GM19035 (cell line): ENCODE results near the gene RRBP1.

ENCODE experiments used
- ATAC-seq: cut with Tn5 transposase; IDR thresholded peaks from one replicate; pipeline ENCODE4 v1.9.1; 2021; ENCODE audit not compliant: unreplicated experiment

The RRBP1 gene

GRCh38 chr20:17584689-17585088 lies 97.4 kb downstream of the RRBP1 start:
- no peak for ATAC-seq

DNA sequence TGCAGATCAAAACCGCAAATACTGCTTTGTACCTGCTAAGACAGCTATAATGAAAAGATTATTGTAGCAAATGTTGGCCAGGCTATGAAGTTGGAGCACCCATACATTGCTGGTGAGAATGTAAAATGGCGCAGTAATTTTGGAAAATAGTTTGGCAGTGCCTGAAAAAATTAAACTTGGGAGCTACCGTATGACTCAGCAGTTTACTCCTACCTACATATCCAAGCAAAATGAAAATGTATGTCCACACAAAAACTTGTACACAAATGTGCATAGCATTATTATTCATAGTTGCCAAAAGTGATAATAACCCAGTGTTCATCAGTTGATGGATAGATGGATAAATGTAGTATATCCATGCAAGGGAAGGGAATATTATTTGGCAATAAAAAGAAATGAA lies 98.9 kb downstream of the RRBP1 start:
- ATAC-seq = no peak

- ATAC-seq = no peak
These were observed 101.1 kb downstream of the RRBP1 start for GRCh38 chr20:17580895-17581294.

- ATAC-seq = no peak
These were observed 102.5 kb downstream of the RRBP1 start for GRCh38 chr20:17579369-17580039.

DNA sequence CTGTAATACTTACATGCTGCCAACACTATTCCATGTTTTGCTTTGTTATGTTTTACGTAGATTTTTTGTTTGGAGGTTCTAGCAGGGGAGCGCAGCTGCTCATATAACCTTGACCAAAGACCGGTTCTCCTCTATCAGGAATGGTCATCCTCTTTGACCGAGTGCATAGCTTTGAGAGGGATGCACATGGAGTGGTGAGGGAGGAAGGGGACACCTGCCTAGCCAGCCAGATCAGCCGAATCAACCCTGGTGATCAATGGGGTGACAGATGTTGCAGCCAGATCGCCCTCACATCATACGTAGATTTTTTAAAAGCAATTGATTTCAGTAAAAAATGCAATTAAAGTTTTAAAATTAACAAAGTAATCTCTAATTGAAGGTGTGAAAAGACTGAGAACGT lies 105.8 kb downstream of the RRBP1 start:
- ATAC-seq = no peak

DNA sequence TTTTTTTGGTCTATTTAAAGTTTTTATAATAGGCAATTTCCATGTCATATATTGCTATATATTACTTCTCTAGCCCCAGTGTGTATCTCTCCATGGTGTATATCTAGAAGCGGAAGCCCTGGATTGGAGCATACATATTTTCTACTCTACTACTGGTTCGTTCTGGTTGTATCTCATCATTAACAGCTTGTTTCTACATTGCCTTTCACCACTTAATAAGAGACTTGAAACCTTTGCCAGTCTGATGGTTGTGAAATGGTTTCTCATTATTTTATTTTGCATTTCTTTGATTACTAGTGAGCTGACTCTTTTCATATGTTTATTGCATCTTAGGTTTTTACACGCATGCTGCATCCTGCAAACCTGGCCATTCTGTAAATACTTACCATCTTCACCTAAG lies 108.6 kb downstream of the RRBP1 start:
- no peak for ATAC-seq

GRCh38 chr20:17572034-17572638 lies 109.9 kb downstream of the RRBP1 start:
- no peak for ATAC-seq

GRCh38 chr20:17571153-17571527 lies 110.9 kb downstream of the RRBP1 start:
- ATAC-seq = peak; percentile 24

- peak; percentile 43 for ATAC-seq
These were observed 111.5 kb downstream of the RRBP1 start for GRCh38 chr20:17570347-17571152.

- ATAC-seq = peak; percentile 90
These were observed 112.3 kb downstream of the RRBP1 start, which contains the start of gene DSTN for GRCh38 chr20:17569616-17570346. Gene DSTN (plus strand): TSS chr20:17570075. CDS start chr20:17570209, 134 bp downstream.

DNA sequence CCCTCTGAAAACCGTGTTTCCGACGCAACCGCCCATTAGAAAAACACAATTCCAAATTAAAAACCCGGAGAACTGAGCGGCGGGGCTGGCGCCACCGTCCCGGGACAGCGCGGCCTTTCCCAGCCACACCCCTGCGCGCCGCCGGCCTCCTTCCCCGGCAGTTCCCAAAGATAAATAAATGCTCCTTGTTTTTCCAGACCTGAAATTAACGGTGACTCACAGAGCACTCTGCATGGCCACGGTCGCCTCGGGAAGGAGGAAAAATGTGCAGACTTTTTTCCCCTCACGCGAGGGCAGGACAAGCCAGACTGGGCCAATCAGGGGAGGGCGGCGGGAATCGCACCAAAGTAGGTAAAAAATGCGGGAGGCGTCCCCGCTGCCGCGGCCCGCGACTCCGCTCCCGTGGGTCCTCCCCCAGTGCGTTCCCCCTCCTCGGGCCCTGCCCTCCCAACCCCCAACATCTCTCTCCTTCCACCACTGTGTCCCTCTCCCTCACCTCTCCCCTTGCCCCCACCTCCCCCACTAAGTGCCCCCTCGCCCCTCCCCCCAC lies 113.0 kb downstream of the RRBP1 start:
- ATAC-seq = no peak

- ATAC-seq = no peak
These were observed 113.8 kb downstream of the RRBP1 start for GRCh38 chr20:17568045-17568788.

GRCh38 chr20:17566345-17566744 lies 115.7 kb downstream of the RRBP1 start:
- ATAC-seq = no peak

- no peak for ATAC-seq
These were observed 116.7 kb downstream of the RRBP1 start for GRCh38 chr20:17565169-17565845.
